ENCODE measurements around the gene SLC37A1. TPM values are rescaled to one million over a fixed set of nuclear protein-coding genes. Genes with fewer than 3 reads are reported as not detected.

The SLC37A1 gene
- total RNA-seq, 2 donors from 2014 or later: 27.5 to 37.6 TPM

DNA sequence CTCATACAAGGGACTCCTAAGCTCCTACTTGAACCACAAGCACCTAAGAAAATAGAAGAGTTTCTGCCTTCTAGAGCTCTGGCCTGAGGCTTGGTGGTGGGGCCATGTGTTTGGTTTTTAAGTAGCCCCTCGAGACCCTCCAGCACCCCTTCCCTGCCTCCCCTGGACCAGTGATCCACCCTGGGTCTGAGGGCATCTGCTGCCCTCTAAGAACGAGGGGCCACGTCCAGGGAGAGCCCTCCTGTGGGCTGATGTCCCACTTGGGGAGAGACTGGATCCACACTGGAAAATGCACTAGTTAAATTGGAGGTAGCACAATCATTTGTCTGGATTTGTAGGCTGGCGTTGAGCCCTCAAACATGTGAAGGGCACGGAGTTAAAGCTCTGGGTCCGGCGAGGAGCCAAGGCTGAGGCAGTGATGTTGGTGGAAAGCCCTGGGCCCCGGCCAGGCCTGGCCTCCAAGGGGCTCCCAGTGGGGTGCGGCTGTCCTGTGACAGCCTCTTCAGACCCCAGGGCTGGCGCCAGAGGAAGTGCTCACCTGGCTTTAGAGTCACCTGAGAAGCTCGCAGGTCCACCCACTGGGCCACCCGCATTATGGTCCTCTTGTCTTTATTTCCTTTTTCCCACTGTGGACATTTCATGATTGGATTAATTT is 65.2 kb downstream of the SLC37A1 start:
- H3K4me1 Mint-ChIP-seq (ENCODE audit: low read depth): no peaks in the 10 kb centered on the region
- H3K4me3 Mint-ChIP-seq: no peak overlapping the region
- no peak overlapping the region for H3K27ac Mint-ChIP-seq
- DNase-seq (no peak), ATAC-seq (replicated peaks in 1 of 2) (no peak)
- H3K36me3 Mint-ChIP-seq (ENCODE audit: insufficient read depth in 2 of 2): peaks cover 15 to 17% of the 10 kb centered on the region in 2 donors
- peaks cover 4 to 7% of the 10 kb centered on the region in 2 donors for H3K9me3 Mint-ChIP-seq
- H3K27me3 Mint-ChIP-seq (ENCODE audit: low read depth): no peaks in the 10 kb centered on the region

DNA sequence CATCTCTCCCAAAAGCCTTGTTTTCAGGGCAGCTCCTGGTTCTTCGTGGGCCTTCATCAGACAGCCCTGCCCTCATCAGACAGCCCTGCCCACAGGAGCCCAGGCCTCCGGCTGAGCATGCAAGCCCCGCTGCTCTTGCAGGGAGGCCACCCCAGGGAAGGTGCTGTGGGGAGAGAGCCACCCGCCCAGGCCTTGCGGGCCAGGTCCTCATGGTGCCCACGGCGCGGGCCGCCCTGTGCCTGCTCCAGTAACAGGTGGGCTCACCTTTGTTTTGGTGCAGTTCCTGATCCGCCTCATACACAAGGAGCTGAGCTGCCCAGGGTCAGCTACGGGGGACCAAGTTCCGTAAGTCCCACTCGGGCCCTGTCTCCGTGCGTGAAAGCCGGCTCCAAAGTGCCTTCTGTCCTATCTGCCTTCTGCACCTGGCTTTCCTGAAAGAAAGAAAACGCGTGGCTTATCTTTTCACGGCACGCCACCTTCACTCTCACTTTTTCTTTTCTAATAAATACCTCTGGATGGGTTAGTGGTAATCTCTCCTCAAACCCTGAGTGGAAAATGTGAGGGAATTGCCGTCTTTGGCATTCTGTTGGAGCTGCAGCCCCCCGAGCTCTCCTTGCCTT is 65.9 kb downstream of the SLC37A1 start:
- Mint-ChIP-seq H3K4me1 (ENCODE audit: low read depth) (no peaks in the 10 kb centered on the region), H3K27ac (no peak overlapping the region), H3K27me3 (ENCODE audit: low read depth) (no peaks in the 10 kb centered on the region), H3K4me3 (no peak overlapping the region), H3K36me3 (ENCODE audit: insufficient read depth in 2 of 2) (peaks cover 15 to 17% of the 10 kb centered on the region in 2 donors), H3K9me3 (peaks cover 4 to 7% of the 10 kb centered on the region in 2 donors)
- DNase-seq (no peak), ATAC-seq (replicated peaks in 1 of 2) (no peak)

DNA sequence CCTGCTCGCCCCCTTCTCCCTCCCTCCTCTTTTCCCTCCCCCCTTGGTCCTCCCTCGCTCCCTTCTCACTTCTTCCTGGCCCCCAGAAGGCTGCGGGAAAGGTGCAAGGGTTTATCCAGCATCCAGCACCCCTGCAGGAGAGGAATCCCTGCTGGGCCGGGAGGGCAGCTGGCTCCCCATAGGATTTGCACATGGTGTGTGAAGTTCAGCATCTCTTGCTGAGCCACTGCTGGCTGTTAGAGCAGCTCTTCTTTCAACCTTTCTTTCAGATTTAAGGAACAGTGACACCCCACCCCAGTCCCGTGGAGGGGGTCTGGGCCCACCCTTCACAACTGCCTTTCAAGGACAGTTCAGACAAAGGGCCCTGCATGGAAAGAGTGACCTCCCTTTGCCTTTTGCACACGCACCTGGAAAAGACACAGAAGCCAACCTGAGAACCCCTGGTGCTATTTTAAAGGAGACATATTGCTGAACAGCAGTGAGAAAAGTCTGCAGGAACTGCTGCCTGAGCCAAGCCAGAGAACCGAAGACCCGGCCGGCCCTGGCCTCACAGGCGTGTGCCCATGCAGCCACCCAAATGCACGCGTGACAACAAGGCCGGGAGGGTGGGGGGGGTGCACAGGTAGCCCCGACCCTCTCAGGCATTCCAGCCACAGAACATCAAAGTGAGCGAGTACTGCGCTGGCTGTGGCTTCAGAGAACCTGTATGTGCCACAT is 66.6 kb downstream of the SLC37A1 start:
- no peak overlapping the region for H3K4me3 Mint-ChIP-seq
- ATAC-seq (replicated peaks in 1 of 2): no peak
- no peak overlapping the region for H3K27ac Mint-ChIP-seq

DNA sequence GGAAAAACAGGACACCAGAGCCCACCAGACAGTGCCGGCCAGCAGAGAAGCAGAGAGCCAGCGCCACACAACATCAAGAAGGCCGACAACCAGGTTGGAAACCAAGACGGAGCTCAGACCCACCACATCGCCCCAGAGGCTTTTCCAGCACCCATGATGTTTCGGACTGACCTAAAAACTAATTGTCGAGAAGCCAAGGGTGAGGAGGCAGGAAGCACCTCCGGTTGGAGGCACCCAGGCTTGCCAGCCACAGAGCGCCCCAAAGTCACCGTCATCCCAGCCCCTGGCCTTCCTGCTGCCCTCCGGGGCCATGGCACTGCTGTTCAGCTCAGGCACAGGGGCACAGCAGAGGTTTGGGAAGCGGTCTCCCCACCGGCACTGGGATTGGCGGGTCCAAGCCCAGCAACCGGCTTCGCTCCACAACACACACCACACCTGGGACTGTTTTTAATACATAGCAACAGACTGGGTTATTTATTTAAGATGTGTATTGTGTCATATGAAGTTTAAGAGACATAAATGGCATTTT is 67.2 kb downstream of the SLC37A1 start:
- no peak for DNase-seq
- Mint-ChIP-seq H3K36me3 (ENCODE audit: insufficient read depth in 2 of 2) (peaks cover 13% of the 10 kb centered on the region in 2 donors), H3K27ac (no peak overlapping the region), H3K27me3 (ENCODE audit: low read depth) (no peaks in the 10 kb centered on the region), H3K4me3 (no peak overlapping the region), H3K9me3 (peaks cover 4 to 7% of the 10 kb centered on the region in 2 donors), H3K4me1 (ENCODE audit: low read depth) (no peaks in the 10 kb centered on the region)
- ATAC-seq (replicated peaks in 1 of 2): no peak

More for the DNA sequence above, 66.6 kb downstream of the SLC37A1 start:
- Mint-ChIP-seq H3K4me1 (ENCODE audit: low read depth) (no peaks in the 10 kb centered on the region), H3K36me3 (ENCODE audit: insufficient read depth in 2 of 2) (peaks cover 15 to 17% of the 10 kb centered on the region in 2 donors), H3K9me3 (peaks cover 4 to 7% of the 10 kb centered on the region in 2 donors), H3K27me3 (ENCODE audit: low read depth) (no peaks in the 10 kb centered on the region)
- no peak for DNase-seq

DNA sequence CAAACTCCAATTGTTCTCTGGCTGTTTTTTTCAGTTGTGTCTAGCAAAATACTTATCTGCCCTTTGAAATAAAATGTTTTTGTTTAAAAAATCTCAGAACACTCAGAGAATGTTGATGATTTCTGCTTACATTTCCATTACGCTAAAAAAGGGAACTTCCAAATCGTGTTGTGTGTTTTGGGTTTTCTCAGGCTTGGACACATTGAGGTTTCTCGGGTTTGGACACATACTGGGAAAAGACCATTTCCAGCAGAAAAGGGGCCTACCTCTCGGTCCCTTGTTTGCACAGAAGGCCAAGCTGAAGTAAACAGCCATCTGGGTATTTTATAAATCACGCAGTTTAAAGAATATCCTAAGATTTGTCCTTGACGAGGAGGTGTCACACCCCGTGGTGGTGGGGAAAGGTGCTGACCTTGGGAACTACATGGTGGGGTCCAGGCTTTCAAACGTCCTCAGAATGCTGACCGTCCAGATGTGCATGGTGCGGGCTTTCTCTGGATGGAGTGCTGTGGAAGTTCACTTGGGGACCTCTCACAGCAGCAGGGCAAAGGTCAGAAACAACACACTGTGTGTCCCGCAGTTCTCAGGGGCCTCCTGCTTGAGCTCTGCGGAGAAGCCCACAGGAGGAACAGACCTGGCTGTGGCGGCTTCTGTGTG is 67.8 kb downstream of the SLC37A1 start:
- H3K36me3 Mint-ChIP-seq (ENCODE audit: insufficient read depth in 2 of 2): peaks cover 8% of the 10 kb centered on the region in 2 donors

DNA sequence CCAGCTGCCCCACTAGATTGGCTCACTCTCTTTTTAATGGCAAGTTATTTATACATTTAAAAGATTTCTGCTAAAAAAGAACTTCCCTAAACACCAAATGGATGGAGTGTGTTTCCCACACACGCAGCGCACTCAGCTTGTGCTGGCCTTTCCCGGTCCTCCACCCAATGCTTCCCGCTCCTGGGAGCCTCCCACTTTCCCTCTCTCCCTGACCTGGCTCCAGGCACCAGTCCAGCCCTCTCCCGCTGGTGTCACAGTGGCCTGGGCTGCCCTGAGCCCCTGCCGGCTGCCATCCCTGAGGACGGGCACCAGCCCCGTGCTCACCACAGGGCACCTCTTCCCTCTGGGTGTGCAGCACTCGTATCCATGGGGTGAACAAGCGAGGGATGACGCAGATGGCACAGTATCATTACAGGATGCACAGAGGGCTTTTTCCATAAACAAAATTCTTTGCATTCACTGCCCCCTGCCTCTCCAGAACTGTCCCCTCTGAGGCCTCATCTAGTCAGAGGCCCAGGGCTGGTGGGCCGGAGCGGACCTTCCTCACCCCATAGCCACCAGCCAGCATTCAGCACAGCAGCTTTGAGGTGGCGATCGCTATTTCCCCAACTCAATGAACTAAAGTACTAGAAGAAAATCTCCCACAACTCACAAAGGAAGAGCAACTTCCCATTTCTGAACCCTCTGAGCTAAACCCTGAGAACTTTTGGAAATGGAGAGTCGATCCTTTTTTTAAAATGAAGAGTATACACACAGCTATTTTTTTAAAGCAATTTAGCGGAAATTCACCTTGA is 68.5 kb downstream of the SLC37A1 start:
- ATAC-seq (replicated peaks in 1 of 2): no peak
- DNase-seq: no peak
- Mint-ChIP-seq H3K27ac (no peak overlapping the region), H3K9me3 (no peaks in the 10 kb centered on the region), H3K4me1 (ENCODE audit: low read depth) (no peaks in the 10 kb centered on the region), H3K27me3 (ENCODE audit: low read depth) (no peaks in the 10 kb centered on the region), H3K4me3 (no peak overlapping the region), H3K36me3 (ENCODE audit: insufficient read depth in 2 of 2) (peaks cover 3 to 4% of the 10 kb centered on the region in 2 donors)

More for the DNA sequence above, 67.8 kb downstream of the SLC37A1 start:
- H3K27ac Mint-ChIP-seq: no peak overlapping the region
- H3K9me3 Mint-ChIP-seq: peaks cover 3% of the 10 kb centered on the region in 2 donors
- no peaks in the 10 kb centered on the region for H3K27me3 Mint-ChIP-seq (ENCODE audit: low read depth)
- H3K4me3 Mint-ChIP-seq: no peak overlapping the region
- ATAC-seq (replicated peaks in 1 of 2) (no peak), DNase-seq (no peak)
- no peaks in the 10 kb centered on the region for H3K4me1 Mint-ChIP-seq (ENCODE audit: low read depth)

DNA sequence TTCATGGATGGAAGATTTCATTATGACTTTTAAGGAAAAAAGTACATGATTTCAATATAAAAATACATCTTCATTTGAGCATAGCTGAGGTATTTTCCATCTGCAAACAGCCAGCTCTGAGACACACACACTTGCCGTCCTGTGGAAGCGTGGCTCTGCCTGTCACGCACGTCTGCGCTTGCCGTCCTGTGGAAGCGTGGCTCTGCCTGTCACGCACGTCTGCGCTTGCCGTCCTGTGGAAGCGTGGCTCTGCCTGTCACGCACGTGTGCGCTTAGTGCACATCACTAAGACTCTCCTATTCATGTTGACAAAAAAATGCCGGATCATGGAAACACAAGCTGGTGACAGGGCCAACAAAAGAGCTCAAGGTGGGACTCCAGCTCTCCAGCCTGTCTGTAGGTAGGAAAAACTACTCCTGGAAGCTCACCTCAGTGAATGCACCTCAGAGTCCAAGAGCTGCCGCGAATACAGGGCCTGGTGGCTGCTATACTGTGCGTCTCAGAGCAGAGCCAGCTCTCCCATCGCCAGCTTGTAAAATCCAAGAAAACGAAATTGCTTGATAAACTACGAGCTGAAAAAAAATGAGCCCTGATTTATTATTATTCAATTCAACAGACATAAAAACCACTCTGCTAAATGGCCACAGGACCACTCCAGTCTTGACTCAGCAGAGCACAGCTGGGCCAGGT is 69.3 kb downstream of the SLC37A1 start:
- ATAC-seq (replicated peaks in 1 of 2) (no peak), DNase-seq (no peak)
- H3K4me3 Mint-ChIP-seq: no peak overlapping the region
- H3K27me3 Mint-ChIP-seq (ENCODE audit: low read depth): no peaks in the 10 kb centered on the region
- H3K4me1 Mint-ChIP-seq (ENCODE audit: low read depth): no peaks in the 10 kb centered on the region
- no peaks in the 10 kb centered on the region for H3K9me3 Mint-ChIP-seq
- H3K36me3 Mint-ChIP-seq (ENCODE audit: insufficient read depth in 2 of 2): peaks cover 0 to 1% of the 10 kb centered on the region in 2 donors
- H3K27ac Mint-ChIP-seq: no peak overlapping the region

DNA sequence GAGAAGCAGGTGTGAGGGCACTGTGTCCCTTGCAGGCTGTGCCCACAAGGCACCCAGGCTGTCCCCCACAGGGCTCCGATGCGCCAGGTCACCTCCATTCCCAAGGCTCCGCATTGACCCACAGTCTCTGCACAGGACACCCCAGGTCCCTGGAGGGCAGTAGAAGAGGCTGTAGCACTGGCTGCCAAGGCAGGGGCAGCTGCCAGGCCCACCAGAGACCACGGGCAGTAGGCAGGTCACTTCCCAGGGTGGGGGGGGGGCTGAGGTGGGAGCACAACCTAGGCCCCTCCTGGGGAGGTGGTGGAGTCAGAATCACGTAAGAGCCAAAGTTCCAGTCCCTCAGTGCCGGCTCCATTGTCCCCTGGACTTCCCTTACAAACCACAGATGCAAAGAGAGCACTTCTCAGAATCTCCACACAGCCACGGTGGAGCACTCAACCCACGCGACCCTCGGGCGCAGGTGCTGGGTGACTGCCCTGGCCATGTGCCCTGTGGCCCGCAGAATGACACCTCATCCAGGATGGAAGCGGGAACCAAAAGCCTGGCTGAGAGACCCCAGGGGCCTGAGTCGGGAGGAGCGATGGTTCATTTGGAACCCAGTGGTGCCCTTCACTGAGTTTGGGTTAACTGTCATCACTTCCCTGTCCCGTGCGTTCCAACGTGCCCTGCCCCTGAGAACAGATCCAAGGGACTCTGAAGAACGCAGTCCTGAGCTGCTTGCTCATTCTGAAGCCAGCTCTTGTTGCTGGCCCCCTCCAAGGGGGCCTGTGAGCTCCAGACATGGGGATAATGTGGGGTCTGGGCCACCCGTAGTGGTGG is 70.0 kb downstream of the SLC37A1 start:
- Mint-ChIP-seq H3K27me3 (ENCODE audit: low read depth) (no peaks in the 10 kb centered on the region), H3K4me3 (no peak overlapping the region), H3K27ac (no peak overlapping the region), H3K4me1 (ENCODE audit: low read depth) (no peaks in the 10 kb centered on the region), H3K36me3 (ENCODE audit: insufficient read depth in 2 of 2) (no peaks in the 10 kb centered on the region), H3K9me3 (no peaks in the 10 kb centered on the region)
- peak in 1 of 2 donors; percentile 18 for ATAC-seq (replicated peaks in 1 of 2)
- DNase-seq: no peak

DNA sequence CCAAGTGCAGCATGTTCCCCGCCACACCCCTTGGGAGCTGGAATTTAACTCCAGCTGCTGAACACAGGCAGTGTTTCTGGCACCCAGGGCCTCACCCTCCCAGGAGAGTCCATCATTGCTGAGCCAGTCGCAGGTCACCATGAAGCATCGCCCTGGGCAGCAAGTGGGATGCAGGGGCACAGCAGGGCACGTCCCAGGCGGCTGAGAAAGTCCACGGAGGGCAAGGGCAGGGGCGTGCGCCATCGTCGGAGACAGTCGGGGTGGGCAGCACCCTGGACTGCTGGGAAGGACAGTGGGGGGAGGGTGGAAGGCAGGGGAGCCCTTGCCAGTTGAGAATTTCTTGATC is 70.6 kb downstream of the SLC37A1 start:
- H3K4me1 Mint-ChIP-seq (ENCODE audit: low read depth): no peaks in the 10 kb centered on the region
- no peaks in the 10 kb centered on the region for H3K9me3 Mint-ChIP-seq
- H3K27me3 Mint-ChIP-seq (ENCODE audit: low read depth): no peaks in the 10 kb centered on the region
- DNase-seq: no peak
- H3K36me3 Mint-ChIP-seq (ENCODE audit: insufficient read depth in 2 of 2): no peaks in the 10 kb centered on the region
- no peak overlapping the region for H3K27ac Mint-ChIP-seq
- ATAC-seq (replicated peaks in 1 of 2): peak in 1 of 2 donors; percentile 9
- H3K4me3 Mint-ChIP-seq: no peak overlapping the region

DNA sequence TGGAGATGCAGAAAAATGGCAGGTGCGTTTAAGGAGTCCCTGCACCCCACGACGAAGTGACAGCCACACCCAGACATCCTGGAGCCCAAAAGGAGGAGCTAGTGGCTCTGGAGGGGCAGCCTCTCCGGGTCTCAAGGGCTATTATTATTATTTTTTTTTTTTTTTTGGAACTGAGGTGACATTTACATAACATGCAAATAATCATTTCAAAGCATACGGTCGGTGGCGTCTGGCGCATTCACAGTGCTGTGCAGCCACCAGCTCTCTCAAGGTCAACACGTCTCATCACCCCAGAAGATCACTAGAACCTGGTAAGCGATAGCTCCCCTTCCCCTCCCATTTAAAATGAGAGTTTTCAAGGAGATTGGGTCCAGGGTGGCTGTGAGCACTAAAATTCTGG is 72.2 kb downstream of the SLC37A1 start:
- no peak for DNase-seq
- no peak overlapping the region for H3K4me3 Mint-ChIP-seq
- no peak for ATAC-seq (replicated peaks in 1 of 2)
- peaks cover 2% of the 10 kb centered on the region for H3K4me1 Mint-ChIP-seq (ENCODE audit: low read depth)
- no peaks in the 10 kb centered on the region for H3K27me3 Mint-ChIP-seq (ENCODE audit: low read depth)
- no peaks in the 10 kb centered on the region for H3K9me3 Mint-ChIP-seq
- no peak overlapping the region for H3K27ac Mint-ChIP-seq
- no peaks in the 10 kb centered on the region for H3K36me3 Mint-ChIP-seq (ENCODE audit: insufficient read depth in 2 of 2)

DNA sequence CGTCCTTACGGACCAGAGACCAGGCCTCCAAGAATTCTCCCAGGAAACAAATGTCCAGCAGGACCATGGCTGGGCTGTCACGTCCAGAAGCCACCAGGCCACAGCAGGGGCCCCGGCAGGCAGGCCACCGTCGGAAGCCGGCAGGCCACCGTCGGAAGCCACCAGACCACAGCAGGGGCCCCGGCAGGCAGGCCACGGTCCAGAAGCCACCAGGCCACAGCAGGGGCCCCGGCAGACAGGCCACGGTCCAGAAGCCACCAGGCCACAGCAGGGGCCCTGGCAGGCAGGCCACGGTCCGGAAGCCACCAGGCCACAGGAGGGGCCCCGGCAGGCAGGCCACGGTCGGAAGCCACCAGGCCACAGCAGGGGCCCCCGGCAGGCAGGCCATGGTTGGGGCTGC is 72.8 kb downstream of the SLC37A1 start:
- no peaks in the 10 kb centered on the region for H3K27me3 Mint-ChIP-seq (ENCODE audit: low read depth)
- no peak overlapping the region for H3K4me3 Mint-ChIP-seq
- H3K9me3 Mint-ChIP-seq: no peaks in the 10 kb centered on the region
- no peaks in the 10 kb centered on the region for H3K36me3 Mint-ChIP-seq (ENCODE audit: insufficient read depth in 2 of 2)
- DNase-seq (no peak), ATAC-seq (replicated peaks in 1 of 2) (no peak)
- H3K27ac Mint-ChIP-seq: no peak overlapping the region
- H3K4me1 Mint-ChIP-seq (ENCODE audit: low read depth): peaks cover 7% of the 10 kb centered on the region

Data from activated T-cell treated with anti-CD3 and anti-CD28 coated beads, Interleukin-2, amount 50 U/mL, for 72 hours (primary cell).